ENCODE data around the gene KRTAP4-2. TPM values are rescaled to one million over a fixed set of nuclear protein-coding genes. Genes with fewer than 3 reads are reported as not detected.

KRTAP4-2 gene
- polyA plus RNA-seq, 1 of the 3 experiments (the other 2 are of a cell fraction) = not detected

DNA sequence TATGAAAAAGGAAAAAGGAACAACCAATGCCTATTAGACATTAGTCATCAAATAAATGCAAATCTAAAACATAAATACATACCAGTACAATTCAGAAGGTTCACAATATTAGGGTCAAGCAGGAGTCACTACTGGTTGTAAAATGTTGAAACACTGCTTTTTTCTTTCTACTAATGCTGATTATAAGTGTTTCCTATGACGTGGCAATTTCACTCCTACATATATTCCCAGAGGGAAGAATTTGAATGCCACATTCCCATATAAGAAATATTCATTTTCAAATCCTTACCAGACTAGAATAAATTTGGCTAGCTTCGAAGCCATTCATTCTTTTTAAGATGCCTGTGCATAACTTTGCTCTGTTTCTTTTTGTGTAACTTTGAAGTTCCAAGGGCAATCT lies 45.8 kb upstream of the KRTAP4-2 start:
- no peak overlapping the region for H2AFZ ChIP-seq (ENCODE audit: low read depth)
- no peaks in the 10 kb centered on the region for H3K9me2 ChIP-seq
- no peak for DNase-seq
- no peaks in the 10 kb centered on the region for H3K9me3 ChIP-seq
- 6% methylated on average over 2 of the region's 2 CpGs for WGBS (ENCODE audit: low lambda C conversion rate)
- H4K20me1 ChIP-seq (ENCODE audit: insufficient read depth) = no peaks in the 10 kb centered on the region
- no peaks in the 10 kb centered on the region for H3F3A ChIP-seq (replicated peaks; ENCODE audit: insufficient read depth)
- no peak overlapping the region for H3K27ac ChIP-seq (ENCODE audit: low read depth in 2 of 2, low read length in 1 of 2)
- CTCF ChIA-PET = no interaction called here
- H3K9ac ChIP-seq = no peak overlapping the region
- TF ChIP-seq POLR2AphosphoS5 (IDR thresholded peaks at IDR 0.05; ENCODE audit: low read depth, low read length) = no peak
- TF ChIP-seq, protein P1, sequence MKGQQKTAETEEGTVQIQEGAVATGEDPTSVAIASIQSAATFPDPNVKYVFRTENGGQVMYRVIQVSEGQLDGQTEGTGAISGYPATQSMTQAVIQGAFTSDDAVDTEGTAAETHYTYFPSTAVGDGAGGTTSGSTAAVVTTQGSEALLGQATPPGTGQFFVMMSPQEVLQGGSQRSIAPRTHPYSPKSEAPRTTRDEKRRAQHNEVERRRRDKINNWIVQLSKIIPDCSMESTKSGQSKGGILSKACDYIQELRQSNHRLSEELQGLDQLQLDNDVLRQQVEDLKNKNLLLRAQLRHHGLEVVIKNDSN (IDR thresholded peaks at IDR 0.05; ENCODE audit: borderline replicate concordance, low read depth) = no peak
- TF ChIP-seq, protein P2, sequence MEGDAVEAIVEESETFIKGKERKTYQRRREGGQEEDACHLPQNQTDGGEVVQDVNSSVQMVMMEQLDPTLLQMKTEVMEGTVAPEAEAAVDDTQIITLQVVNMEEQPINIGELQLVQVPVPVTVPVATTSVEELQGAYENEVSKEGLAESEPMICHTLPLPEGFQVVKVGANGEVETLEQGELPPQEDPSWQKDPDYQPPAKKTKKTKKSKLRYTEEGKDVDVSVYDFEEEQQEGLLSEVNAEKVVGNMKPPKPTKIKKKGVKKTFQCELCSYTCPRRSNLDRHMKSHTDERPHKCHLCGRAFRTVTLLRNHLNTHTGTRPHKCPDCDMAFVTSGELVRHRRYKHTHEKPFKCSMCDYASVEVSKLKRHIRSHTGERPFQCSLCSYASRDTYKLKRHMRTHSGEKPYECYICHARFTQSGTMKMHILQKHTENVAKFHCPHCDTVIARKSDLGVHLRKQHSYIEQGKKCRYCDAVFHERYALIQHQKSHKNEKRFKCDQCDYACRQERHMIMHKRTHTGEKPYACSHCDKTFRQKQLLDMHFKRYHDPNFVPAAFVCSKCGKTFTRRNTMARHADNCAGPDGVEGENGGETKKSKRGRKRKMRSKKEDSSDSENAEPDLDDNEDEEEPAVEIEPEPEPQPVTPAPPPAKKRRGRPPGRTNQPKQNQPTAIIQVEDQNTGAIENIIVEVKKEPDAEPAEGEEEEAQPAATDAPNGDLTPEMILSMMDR (IDR thresholded peaks at IDR 0.05) = no peak
- no peak for TF ChIP-seq SMC3 (IDR thresholded peaks at IDR 0.05; ENCODE audit: low read depth, low read length)
- no peak for TF ChIP-seq CHD2 (IDR thresholded peaks at IDR 0.05; ENCODE audit: low read length, partially characterized antibody)
- no peak overlapping the region for H3K4me2 ChIP-seq
- H3K27me3 ChIP-seq (ENCODE audit: insufficient read depth) = peaks cover under 1% of the 10 kb centered on the region; the same call in 1 of the 2 replicates
- H3K4me3 ChIP-seq (ENCODE audit: low read depth in 2 of 2, low read length in 1 of 2) = no peak overlapping the region
- H3K79me2 ChIP-seq (ENCODE audit: insufficient read depth) = no peaks in the 10 kb centered on the region
- POLR2A ChIA-PET = no interaction called here
- no peaks in the 10 kb centered on the region for H3K4me1 ChIP-seq (ENCODE audit: control insufficient read depth in 1 of 2, insufficient read depth in 2 of 2, low read depth in 1 of 2, low read length in 1 of 2)
- H3K36me3 ChIP-seq (replicated peaks in 1 of 2; ENCODE audit: control insufficient read depth in 1 of 2, insufficient read depth in 2 of 2, low read length in 1 of 2) = no peaks in the 10 kb centered on the region

DNA sequence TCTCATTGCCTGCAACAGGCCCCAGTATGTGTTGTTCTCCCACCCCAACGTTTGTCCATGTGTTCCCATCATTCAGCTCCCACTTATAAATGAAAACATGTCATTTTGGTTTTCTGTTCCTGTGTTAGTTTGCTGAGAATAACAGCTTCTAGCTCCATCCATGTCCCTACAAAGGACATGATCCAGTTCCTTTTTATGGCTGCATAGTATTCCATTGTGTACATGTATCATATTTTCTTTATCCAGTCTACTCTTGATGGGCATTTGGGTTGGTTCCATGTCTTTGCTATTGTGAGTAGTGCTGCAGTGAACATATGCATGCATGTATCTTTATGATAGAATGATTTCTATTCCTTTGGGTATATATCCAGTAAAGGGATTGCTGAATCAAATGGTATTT lies 37.7 kb upstream of the KRTAP4-2 start:
- H3F3A ChIP-seq (replicated peaks; ENCODE audit: insufficient read depth) = no peaks in the 10 kb centered on the region
- no peak for TF ChIP-seq RCOR1 (IDR thresholded peaks at IDR 0.05; ENCODE audit: low read length)
- TF ChIP-seq, protein P2 (IDR thresholded peaks at IDR 0.05) = no peak
- TF ChIP-seq CHD2 (IDR thresholded peaks at IDR 0.05; ENCODE audit: low read length, partially characterized antibody) = no peak
- TF ChIP-seq RAD21 (IDR thresholded peaks at IDR 0.05; ENCODE audit: low read length) = no peak
- no peak for TF ChIP-seq EZH2phosphoT487 (IDR thresholded peaks at IDR 0.05; ENCODE audit: borderline replicate concordance, low read depth)
- no peak for TF ChIP-seq EP300 (IDR thresholded peaks at IDR 0.05; ENCODE audit: borderline replicate concordance in 1 of 2, low read depth in 1 of 2, low read length in 1 of 2)
- no peak for TF ChIP-seq TCF12 (IDR thresholded peaks at IDR 0.05)
- TF ChIP-seq RFX5 (IDR thresholded peaks at IDR 0.05; ENCODE audit: low read length) = no peak
- TF ChIP-seq YY1 (IDR thresholded peaks at IDR 0.05; ENCODE audit: low read depth) = no peak
- no peak for TF ChIP-seq POLR2AphosphoS5 (IDR thresholded peaks at IDR 0.05; ENCODE audit: low read depth, low read length)
- no peaks in the 10 kb centered on the region for H3K4me1 ChIP-seq (ENCODE audit: control insufficient read depth in 1 of 2, insufficient read depth in 2 of 2, low read depth in 1 of 2, low read length in 1 of 2)
- H3K4me2 ChIP-seq = no peak overlapping the region
- 18% methylated on average over 1 of the region's 1 CpG for WGBS (ENCODE audit: low lambda C conversion rate)
- POLR2A ChIA-PET = no interaction called here
- no peaks in the 10 kb centered on the region for H3K79me2 ChIP-seq (ENCODE audit: insufficient read depth)
- H3K4me3 ChIP-seq (ENCODE audit: low read depth in 2 of 2, low read length in 1 of 2) = no peak overlapping the region
- no peaks in the 10 kb centered on the region for H3K36me3 ChIP-seq (replicated peaks in 1 of 2; ENCODE audit: control insufficient read depth in 1 of 2, insufficient read depth in 2 of 2, low read length in 1 of 2)
- DNase-seq = no peak
- CTCF ChIA-PET = no interaction called here
- H3K9ac ChIP-seq = no peak overlapping the region
- no peak overlapping the region for H3K27ac ChIP-seq (ENCODE audit: low read depth in 2 of 2, low read length in 1 of 2)
- no peaks in the 10 kb centered on the region for H4K20me1 ChIP-seq (ENCODE audit: insufficient read depth)
- H3K9me2 ChIP-seq = no peaks in the 10 kb centered on the region
- H3K9me3 ChIP-seq = no peaks in the 10 kb centered on the region
- no peak overlapping the region for H2AFZ ChIP-seq (ENCODE audit: low read depth)
- H3K27me3 ChIP-seq (ENCODE audit: insufficient read depth) = peaks cover 44% of the 10 kb centered on the region; the same call in 1 of the 2 replicates

Data from SK-N-SH (cell line).